Measurements from ENCODE around the gene TM7SF2.
A peak's percentile ranks its signal among the peaks of the same experiment; 100 is the strongest.

TM7SF2 gene

DNA sequence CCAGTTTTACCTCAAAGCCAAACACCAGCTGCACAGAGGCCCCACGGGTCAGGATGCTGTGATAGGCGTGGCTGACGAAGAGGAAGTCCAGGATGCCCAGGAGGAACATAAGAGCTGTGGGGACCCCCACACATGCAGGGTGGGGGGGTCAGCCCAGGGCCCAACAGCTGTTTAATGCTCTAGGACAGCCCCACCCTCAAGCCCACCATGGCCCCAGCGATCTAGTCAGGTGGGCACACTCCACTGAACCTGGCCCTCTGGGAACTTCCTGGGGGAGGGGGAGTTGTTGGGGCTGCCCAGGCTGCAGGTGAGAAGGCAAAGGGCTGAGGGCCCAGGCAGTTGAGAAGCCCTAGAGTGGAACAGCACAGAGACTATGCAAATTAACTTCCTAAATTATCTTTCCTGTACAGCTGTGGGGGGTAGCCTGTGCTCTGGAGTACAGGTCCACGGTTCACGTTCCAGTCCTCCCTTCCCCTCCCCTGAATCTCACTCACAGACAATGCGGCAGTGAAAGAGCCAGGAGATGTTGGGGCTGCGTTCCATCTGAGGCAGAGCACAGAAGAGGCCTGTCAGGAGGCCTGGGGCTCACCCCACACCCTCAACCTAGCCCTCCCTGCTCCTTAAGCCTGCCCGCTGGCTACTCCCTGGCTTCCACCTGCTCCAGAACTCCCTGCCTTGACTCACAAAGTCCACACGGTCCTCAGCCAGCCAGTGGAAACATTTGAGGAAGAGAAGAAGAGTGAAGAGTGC is 20.7 kb downstream of the TM7SF2 start:
- TF ChIP-seq, protein P1, sequence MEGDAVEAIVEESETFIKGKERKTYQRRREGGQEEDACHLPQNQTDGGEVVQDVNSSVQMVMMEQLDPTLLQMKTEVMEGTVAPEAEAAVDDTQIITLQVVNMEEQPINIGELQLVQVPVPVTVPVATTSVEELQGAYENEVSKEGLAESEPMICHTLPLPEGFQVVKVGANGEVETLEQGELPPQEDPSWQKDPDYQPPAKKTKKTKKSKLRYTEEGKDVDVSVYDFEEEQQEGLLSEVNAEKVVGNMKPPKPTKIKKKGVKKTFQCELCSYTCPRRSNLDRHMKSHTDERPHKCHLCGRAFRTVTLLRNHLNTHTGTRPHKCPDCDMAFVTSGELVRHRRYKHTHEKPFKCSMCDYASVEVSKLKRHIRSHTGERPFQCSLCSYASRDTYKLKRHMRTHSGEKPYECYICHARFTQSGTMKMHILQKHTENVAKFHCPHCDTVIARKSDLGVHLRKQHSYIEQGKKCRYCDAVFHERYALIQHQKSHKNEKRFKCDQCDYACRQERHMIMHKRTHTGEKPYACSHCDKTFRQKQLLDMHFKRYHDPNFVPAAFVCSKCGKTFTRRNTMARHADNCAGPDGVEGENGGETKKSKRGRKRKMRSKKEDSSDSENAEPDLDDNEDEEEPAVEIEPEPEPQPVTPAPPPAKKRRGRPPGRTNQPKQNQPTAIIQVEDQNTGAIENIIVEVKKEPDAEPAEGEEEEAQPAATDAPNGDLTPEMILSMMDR (IDR thresholded peaks at IDR 0.05; ENCODE audit: extremely low read depth, missing control alignments), result no peak
- peak; percentile 68 for DNase-seq (ENCODE audit: low spot score)

DNA sequence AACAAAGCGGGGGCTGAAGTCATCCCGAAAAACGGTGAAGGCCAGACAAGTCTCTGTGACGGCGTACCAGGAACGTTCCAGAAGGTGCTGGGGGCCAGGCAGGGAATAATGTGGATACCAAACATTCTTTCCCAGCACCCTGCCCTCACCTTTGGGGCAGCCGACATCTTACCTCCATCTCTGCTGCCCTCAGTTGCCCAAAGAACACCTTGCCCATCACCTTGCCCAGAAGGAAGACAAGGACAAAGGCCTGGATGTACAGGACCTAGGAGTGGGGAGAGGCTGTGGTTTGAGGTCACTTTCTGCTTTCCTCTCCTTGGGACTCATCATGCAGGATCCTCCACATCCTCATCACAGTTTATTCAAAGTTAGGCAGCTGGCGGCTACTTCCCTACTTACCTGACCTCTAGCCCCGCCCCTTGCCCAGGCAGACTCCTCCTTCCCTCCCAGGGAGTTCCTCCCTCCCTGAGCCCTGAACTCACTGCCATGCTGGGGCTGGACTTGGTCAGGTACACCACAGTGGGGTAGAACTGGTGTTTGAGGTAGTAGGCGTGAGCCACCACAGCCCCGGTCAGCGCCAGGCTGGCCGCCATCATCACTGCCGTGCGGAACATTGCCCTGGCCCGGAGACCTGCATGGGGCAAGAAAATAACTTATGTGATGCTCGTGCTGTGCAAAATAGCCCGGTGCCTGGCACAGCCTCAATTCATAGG is 21.5 kb downstream of the TM7SF2 start:
- DNase-seq (ENCODE audit: low spot score), result peak; percentile 73
- TF ChIP-seq, protein P1 (IDR thresholded peaks at IDR 0.05; ENCODE audit: extremely low read depth, missing control alignments), result no peak

DNA sequence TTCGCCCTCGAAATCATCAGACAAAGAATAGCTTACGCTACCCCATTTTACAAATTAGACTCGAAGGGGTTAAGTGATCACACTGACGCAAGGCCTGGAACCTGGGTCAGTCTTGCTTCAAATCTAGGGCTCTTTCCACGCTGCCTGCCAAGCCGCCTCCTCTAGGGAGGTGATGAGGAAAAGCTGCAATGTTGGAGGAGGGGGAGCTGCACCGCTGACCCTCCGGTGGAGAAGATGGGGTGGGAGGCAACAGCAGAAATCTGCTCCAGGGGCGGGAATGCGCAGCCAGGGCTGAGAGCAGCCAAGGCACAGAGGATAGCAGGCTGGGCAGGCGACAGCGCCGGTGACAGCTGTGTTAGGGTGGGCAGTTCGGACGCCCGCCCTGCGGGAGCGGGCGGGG is 22.1 kb downstream of the TM7SF2 start:
- TF ChIP-seq, protein P1 (IDR thresholded peaks at IDR 0.05; ENCODE audit: extremely low read depth, missing control alignments), result no peak
- DNase-seq (ENCODE audit: low spot score), result no peak

DNA sequence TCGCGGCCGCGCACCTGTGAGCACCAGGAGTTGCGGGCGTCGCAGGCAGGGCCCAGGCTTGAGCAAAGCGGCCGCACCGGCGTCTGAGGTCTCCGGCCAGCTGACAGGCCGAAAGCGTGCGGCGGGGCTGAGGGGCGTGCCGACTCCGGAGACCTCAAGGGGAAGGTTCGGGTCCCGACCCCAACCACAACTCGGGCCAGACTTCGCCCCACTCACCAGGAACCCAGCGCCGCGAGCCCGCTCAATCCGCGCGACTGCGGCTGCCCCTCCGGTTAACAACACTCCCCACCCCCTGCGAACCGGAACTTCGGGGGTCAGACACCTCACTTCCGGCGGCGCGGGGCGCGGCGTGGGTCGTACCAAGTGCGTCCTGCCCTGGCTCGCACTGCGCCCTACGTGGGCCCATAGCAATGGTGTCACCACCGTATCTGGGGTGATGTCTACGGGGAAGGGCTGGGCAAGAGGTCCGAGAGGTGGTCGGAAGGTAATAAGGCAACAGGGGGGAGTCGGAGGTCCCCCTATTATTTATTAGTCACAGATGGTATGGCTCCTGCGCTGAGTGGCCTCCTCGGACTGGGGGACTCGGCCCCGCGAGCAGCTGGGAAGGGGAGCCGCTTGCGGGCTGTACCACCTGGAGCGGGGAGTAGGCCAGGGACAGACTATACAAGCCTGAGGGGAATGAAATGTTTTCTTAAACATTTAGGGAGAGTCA is 22.7 kb downstream of the TM7SF2 start, which contains the start of gene SYVN1:
SYVN1 (minus strand) TSS at position 280 of the 712 bp plus-strand sequence. CDS start 918 bp downstream, outside the sequence.
- TF ChIP-seq, protein P1 (IDR thresholded peaks at IDR 0.05; ENCODE audit: extremely low read depth, missing control alignments), result no peak
- DNase-seq (ENCODE audit: low spot score), result peak; percentile 90

DNA sequence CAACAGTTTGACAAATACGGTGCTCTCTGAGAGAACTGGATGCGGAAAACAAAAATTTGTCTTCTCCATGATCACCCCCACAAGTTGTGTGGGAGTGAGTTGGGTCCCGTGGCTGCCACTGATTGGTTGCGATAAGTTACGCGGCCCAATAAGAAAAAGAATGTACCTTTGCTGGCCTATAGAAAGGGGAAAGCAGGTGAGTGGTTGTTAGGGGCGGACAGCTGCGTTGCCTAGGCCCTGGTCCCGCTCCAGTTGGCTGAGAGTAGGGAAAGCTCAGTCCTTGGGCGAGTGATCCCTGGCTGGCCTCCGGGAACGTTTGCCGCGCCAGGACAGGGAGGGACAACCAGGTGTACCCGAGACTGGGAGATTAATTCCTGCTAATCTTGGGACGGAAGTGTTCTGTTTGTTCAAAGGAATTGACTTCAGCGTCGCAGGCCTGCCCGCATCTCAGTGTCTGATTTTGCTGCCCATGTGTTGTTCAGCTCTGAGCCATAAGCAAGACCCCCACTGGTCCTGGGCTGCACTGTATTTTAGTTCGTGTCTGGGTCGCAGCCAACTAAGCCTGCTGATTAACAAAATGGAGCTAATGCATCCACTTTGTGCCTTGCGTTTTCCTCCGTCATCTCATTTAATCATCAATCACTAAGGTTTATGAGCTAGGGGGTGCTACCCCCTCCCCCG is 23.4 kb downstream of the TM7SF2 start:
- TF ChIP-seq, protein P1 (IDR thresholded peaks at IDR 0.05; ENCODE audit: extremely low read depth, missing control alignments), result no peak
- DNase-seq (ENCODE audit: low spot score), result peak; percentile 92

DNA sequence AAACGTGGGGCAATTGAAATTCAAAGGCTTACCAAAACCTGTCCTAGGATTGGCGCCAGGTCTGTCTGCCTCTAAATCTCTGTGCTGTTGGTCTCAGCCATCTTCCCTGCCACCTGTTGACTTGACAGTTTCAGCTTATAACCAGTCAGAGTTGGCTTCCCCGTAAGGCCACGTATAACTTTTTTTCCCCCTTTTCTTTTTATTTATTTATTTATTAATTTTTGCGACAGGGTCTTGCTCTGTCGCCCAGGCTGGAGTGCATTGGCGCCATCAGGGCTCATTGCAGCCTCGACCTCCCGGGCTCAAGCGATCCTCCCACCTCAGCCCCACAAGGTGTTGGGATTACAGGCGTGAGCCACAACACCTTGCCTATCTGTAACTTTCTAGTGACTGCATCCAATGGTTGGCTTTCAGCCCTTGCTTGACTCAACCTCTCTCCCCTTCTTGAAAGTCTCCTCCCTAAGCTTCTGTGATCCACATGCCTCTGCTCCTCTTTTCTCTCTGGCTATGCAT is 24.0 kb downstream of the TM7SF2 start:
- no peak for DNase-seq (ENCODE audit: low spot score)
- TF ChIP-seq, protein P1 (IDR thresholded peaks at IDR 0.05; ENCODE audit: extremely low read depth, missing control alignments), result no peak
